Fibroblast of upper back skin (primary cell): ENCODE data around the gene FYTTD1.
A peak's percentile ranks its signal among the peaks of the same experiment; 100 is the strongest.
"Not testable (repeated sequence)": the region's sequence is repeated elsewhere in the genome, so short reads cannot be mapped to it uniquely, and the experiment has no call there.

Experiments used
- DNase-seq: peaks from one replicate; pipeline ENCODE4 v3.0.0-alpha.2; 2013

Gene FYTTD1

GRCh38 chr3:197749601-197750395, at the start of gene FYTTD1:
Gene FYTTD1, plus strand, starts transcription at chr3:197749883. Its CDS starts 89 bp downstream, at chr3:197749972.
- DNase-seq: peak; percentile 83

GRCh38 chr3:197700095-197700494, 49.6 kb upstream of the FYTTD1 start:
- DNase-seq: no peak

- no peak for DNase-seq
Measured at GRCh38 chr3:197701841-197702240, 47.8 kb upstream of the FYTTD1 start.

- no peak for DNase-seq
Measured at GRCh38 chr3:197706658-197707057, 43.0 kb upstream of the FYTTD1 start.

- no peak for DNase-seq
Measured at GRCh38 chr3:197709135-197709534, 40.5 kb upstream of the FYTTD1 start.

- peak; percentile 24 for DNase-seq
Measured at GRCh38 chr3:197710965-197711364, 38.7 kb upstream of the FYTTD1 start.

- peak; percentile 98 for DNase-seq
Measured at GRCh38 chr3:197711973-197712707, 37.5 kb upstream of the FYTTD1 start.

- DNase-seq: no peak
Measured at GRCh38 chr3:197713477-197713822, 36.2 kb upstream of the FYTTD1 start.

- no peak for DNase-seq
Measured at GRCh38 chr3:197714251-197714650, 35.4 kb upstream of the FYTTD1 start.

GRCh38 chr3:197718891-197719290, 30.8 kb upstream of the FYTTD1 start:
- DNase-seq: peak; percentile 68

- DNase-seq: no peak
Measured at GRCh38 chr3:197720694-197721093, 29.0 kb upstream of the FYTTD1 start.

- DNase-seq: no peak
Measured at GRCh38 chr3:197722734-197723133, 26.9 kb upstream of the FYTTD1 start.

GRCh38 chr3:197727878-197728277, 21.8 kb upstream of the FYTTD1 start:
- not testable (repeated sequence) for DNase-seq

GRCh38 chr3:197728487-197728886, 21.2 kb upstream of the FYTTD1 start:
- DNase-seq: no peak

- peak; percentile 83 for DNase-seq
Measured at GRCh38 chr3:197730200-197730599, 19.5 kb upstream of the FYTTD1 start.

- not testable (repeated sequence) for DNase-seq
Measured at GRCh38 chr3:197730770-197731169, 18.9 kb upstream of the FYTTD1 start.

GRCh38 chr3:197731483-197731882, 18.2 kb upstream of the FYTTD1 start:
- not testable (repeated sequence) for DNase-seq

GRCh38 chr3:197733042-197733441, 16.6 kb upstream of the FYTTD1 start:
- DNase-seq: no peak

GRCh38 chr3:197734667-197735318, 14.9 kb upstream of the FYTTD1 start:
- no peak for DNase-seq

- no peak for DNase-seq
Measured at GRCh38 chr3:197736010-197736490, 13.6 kb upstream of the FYTTD1 start.

GRCh38 chr3:197736491-197737318, 13.0 kb upstream of the FYTTD1 start, which contains the start of gene RUBCN:
Gene RUBCN, minus strand, starts transcription at chr3:197736904. Its CDS starts 185 bp downstream, at chr3:197736719.
- peak; percentile 93 for DNase-seq

GRCh38 chr3:197737319-197737649, 12.4 kb upstream of the FYTTD1 start:
- DNase-seq: no peak
